Measurements from ENCODE around the gene ZBTB47. TPM values are rescaled to one million over a fixed set of nuclear protein-coding genes. Genes with fewer than 3 reads are reported as not detected.

Gene ZBTB47
- total and polyA plus RNA-seq, 12 donors = 52.2 to 145 (median 106) TPM

- H3K27ac ChIP-seq = peak overlapping the region in 5 of 10 donors; percentile 10 to 76 (median 22)
- peaks cover 0 to 33% (median 17%) of the 10 kb centered on the region in 9 donors for H3K4me1 ChIP-seq
- no peak for ATAC-seq
- intact Hi-C loops (cut with DNase I) = no loop called here
- peaks cover 0 to 100% (median 54%) of the 10 kb centered on the region in 9 donors for H3K36me3 ChIP-seq
- DNase-seq = no peak
- no peaks in the 10 kb centered on the region for H3K27me3 ChIP-seq
- no peak for TF ChIP-seq CTCF (IDR thresholded peaks at IDR 0.05)
- no peaks in the 10 kb centered on the region for H3K9me3 ChIP-seq
- H3K4me3 ChIP-seq = no peak overlapping the region
- 73 to 80% methylated on average over 6 of the region's 6 CpGs for WGBS, 2 donors
Measured at GRCh38 chr3:42638339-42638842, 15.1 kb upstream of the ZBTB47 start.

- no peaks in the 10 kb centered on the region for H3K27me3 ChIP-seq
- peaks cover 0 to 33% (median 17%) of the 10 kb centered on the region in 9 donors for H3K4me1 ChIP-seq
- TF ChIP-seq CTCF (IDR thresholded peaks at IDR 0.05) = no peak
- no peak for ATAC-seq
- intact Hi-C loops (cut with DNase I) = no loop called here
- H3K27ac ChIP-seq = peak overlapping the region in 4 of 10 donors; percentile 10 to 76 (median 36)
- DNase-seq = no peak
- H3K36me3 ChIP-seq = peaks cover 0 to 100% (median 58%) of the 10 kb centered on the region in 9 donors
- WGBS, 2 donors = 73 to 74% methylated on average over 6 of the region's 6 CpGs
- no peaks in the 10 kb centered on the region for H3K9me3 ChIP-seq
- no peak overlapping the region for H3K4me3 ChIP-seq
Measured at GRCh38 chr3:42639192-42639591, 14.3 kb upstream of the ZBTB47 start.

- peaks cover 0 to 33% (median 17%) of the 10 kb centered on the region in 9 donors for H3K4me1 ChIP-seq
- H3K27ac ChIP-seq = peak overlapping the region in 2 of 10 donors; percentile 22 to 34
- no peaks in the 10 kb centered on the region for H3K27me3 ChIP-seq
- no peak overlapping the region for H3K4me3 ChIP-seq
- TF ChIP-seq CTCF (IDR thresholded peaks at IDR 0.05) = no peak
- intact Hi-C loops (cut with DNase I) = no loop called here
- no peaks in the 10 kb centered on the region for H3K9me3 ChIP-seq
- ATAC-seq (no peak), DNase-seq (no peak)
- H3K36me3 ChIP-seq = peaks cover 0 to 100% (median 57%) of the 10 kb centered on the region in 9 donors
Measured at GRCh38 chr3:42640129-42640528, 13.4 kb upstream of the ZBTB47 start.

- DNase-seq (no peak), ATAC-seq (peak in 1 of 8 donors; percentile 17)
- intact Hi-C loops (cut with DNase I) = no loop called here
- peaks cover 0 to 100% (median 50%) of the 10 kb centered on the region in 9 donors for H3K36me3 ChIP-seq
- TF ChIP-seq CTCF (IDR thresholded peaks at IDR 0.05) = no peak
- peaks cover 0 to 33% (median 17%) of the 10 kb centered on the region in 9 donors for H3K4me1 ChIP-seq
- no peak overlapping the region for H3K4me3 ChIP-seq
- no peaks in the 10 kb centered on the region for H3K27me3 ChIP-seq
- peak overlapping the region in 2 of 10 donors; percentile 13 to 34 for H3K27ac ChIP-seq
- no peaks in the 10 kb centered on the region for H3K9me3 ChIP-seq
- 74 to 87% methylated on average over 6 of the region's 6 CpGs for WGBS, 2 donors
Measured at GRCh38 chr3:42640771-42641370, 12.6 kb upstream of the ZBTB47 start.
